Measurements from ENCODE around the gene FEM1B.

The FEM1B gene

DNA sequence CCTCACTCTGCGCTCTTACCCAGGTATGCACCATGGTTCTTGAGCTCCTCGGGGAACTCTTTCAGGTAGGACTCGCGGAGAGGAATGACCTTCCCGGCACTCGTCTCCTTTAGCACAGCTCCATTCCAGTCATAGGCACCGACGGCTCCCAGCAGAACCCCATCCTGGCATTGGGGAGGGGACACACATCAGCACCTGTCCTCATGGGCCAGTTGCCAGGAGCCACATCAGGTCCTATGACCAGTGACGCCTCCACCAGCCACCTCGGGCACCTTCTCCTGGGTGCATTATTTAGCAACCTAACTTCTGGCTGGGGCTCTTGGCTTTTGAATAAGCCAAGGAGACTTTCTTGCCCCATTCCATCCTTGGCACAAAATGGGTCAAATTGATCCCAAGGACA, 61.9 kb downstream of the FEM1B start:
- Histone ChIP-seq H3K4me3 (no peak overlapping the region), H3K27ac (no peak overlapping the region)

DNA sequence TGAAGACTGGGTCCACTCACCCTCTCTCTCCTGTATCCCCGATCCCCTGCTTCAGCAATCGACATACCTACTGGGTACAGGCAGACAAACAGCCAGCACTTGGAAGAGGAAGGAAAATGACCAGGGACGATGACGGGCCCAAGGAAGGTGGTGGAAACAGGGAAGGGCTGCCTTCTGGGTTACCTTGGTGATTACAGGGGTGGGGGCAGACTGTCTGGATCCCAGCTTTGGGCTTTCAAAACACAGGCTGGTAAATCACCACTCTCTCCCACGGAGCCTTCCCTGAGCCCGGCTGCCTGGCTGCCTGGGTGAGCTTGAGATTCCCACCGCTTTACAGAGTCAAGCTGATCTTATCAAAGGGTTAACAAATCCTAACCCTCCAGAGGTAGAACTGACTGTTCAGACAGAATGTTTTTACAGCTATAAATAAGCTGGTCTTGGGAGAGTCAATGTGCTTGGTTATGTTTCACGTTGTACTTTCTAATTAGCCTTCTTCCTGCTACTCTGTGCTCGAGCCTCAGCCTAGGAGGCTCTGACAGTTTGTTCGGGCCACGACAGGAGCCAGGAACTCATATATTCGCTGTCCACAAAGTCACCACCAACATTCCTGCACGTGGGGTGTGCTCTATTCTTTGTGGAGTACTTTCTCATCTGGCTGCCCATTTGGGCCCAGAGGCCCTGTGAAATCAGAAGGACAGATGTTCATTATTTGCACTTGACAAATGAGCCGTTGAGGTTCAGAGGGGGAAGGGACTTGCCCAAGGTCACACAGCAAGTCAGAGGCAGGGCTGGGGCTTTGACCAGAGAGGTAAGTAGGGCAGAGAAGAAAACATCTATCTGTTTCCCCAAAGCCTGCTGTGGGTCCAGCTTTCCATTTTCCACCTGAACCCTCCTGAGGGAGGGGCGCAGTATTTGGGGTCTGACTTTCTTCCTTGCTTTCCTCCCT, 63.5 kb downstream of the FEM1B start:
- Histone ChIP-seq H3K4me3 (no peak overlapping the region), H3K27ac (peak overlapping the region in 5 of 21 experiments; percentile 5 to 34 (median 18))

DNA sequence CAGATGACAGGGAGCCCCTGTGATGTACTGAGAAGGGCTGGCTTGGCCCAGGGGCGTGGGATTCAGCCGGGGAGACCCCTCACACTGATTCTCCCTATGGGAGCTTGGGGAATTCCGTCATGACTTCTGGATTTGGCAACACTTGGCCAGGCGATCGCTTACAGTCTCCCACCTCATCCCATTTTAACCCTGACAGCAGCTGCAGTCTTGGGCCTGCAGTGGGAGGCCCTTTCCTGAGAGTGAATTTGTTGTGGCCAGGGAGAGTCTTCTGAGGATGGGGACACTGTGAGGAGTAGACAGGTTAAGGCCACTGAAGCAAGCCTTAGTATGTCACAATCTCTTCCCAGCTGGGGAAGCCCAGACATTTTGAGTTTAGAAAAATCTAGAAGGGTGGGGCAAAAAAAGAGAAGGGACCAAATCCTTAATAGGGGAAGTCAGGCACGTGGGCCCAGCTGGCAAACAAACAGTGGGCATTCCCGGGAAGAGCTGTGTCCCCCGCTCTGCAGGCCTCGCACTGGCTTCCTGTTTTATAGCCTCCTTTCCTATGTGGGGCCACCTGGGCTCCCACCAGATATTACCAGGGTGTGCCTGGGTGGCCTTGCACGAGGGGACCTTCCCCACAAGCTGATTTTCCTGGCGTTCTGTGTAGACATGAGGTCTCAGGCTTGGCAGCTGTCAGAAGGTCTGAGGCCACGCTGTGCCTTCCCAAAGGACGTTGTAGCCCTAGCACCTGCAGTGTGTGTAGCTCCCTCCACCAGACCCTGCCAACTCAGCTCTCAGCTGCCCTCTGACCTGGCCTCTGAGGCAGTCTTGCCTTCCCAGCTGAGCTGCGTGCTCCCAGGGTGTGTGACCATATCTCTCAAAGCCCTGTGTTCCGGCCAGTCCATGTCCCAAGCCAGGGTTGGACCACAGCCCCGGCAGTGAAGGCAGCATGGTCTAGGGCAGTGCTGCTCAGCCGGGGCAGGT, 64.5 kb downstream of the FEM1B start:
- peak overlapping the region in 7 of 21 experiments; percentile 18 to 65 (median 41) for H3K27ac ChIP-seq

DNA sequence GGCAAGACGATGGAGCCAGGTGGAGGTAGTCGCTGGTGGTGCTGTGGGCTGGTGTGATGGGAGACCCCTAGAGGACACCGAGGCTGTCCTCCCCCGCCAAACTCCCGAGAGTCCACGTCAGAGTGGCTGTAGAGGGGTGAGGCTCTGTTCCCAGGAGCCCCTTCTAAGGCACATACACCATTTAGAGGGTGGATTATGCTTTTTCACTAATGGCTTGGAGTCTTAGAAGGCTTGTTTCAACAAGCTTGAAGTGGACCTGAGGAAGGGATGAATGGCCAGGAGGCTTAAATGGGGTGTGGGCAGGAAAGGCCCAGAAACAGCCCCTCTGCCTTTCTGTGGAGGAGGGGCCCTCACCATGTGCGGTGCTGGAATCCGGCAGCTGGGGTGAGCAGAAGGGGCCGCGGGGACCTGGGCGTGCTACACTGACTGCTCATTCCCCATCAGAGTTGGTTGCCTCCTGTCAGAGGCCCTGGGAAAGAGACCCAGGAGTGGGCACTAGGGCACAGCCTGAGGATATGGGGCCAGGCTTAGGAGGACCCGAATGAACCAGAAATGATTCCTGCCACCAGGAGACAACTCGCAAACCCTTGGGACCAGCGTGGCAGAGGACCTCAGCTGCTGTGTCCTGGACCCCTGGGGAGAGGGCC, 66.2 kb downstream of the FEM1B start:
- H3K27ac ChIP-seq = peak overlapping the region in 1 of 21 experiments; percentile 42
- H3K4me3 ChIP-seq = no peak overlapping the region

More for the DNA sequence above, 64.5 kb downstream of the FEM1B start:
- no peak overlapping the region for H3K4me3 ChIP-seq

DNA sequence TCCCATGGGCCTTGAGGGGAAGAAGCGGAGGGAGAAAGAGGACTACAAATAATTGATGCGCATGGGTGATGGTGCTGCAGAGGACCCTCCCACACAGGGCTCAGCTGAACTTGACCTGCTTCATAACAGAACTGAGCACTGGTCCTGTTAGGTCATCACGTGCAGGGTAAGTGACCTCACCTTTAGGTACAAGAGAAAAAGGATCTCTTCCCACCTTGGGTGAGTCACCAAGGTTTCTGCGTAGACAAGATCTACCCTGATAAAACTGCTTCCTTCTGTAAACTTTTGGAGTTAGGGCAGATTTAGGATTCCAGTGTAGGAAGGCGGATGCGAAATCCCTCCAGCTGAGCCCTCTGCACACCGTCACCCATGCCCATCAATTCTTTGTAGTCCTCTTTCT, 67.1 kb downstream of the FEM1B start:
- H3K4me3 ChIP-seq = no peak overlapping the region

More for the DNA sequence above, 67.1 kb downstream of the FEM1B start:
- no peak overlapping the region for H3K27ac ChIP-seq
